A673 (cell line): ENCODE data around the gene LEFTY1.

Experiments
- CTCF ChIP-seq: fragments of 300-800, 200-600 bp; sonication (generic); conservative IDR thresholded peaks from 2 replicates; pipeline ENCODE4 v1.5.1; 2017; ENCODE audit warnings: low read depth, mild to moderate bottlenecking, antibody characterized with exemption, low read length, moderate library complexity, mixed read lengths
- EZH2 ChIP-seq: fragments of 200-600 bp; sonication (generic); IDR thresholded peaks from 2 replicates; pipeline ENCODE4 v1.6.1; 2017; ENCODE audit warnings: borderline replicate concordance, low read depth, mild to moderate bottlenecking, mixed read lengths, antibody characterized with exemption, low read length; ENCODE audit not compliant: poor library complexity, severe bottlenecking

- TF ChIP-seq CTCF (no peak), EZH2 (no peak)
These were observed 45.8 kb upstream of the LEFTY1 start for GRCh38 chr1:225934711-225935110.
